GM21825 (cell line): ENCODE measurements around the gene RBM11.

Source experiments
- ATAC-seq: cut with Tn5 transposase; IDR thresholded peaks from one replicate; pipeline ENCODE4 v1.9.1; 2021; ENCODE audit warnings: mild to moderate bottlenecking, moderate library complexity; ENCODE audit not compliant: unreplicated experiment

Gene RBM11

GRCh38 chr21:14270631-14271030, 54.7 kb downstream of the RBM11 start:
- no peak for ATAC-seq

DNA sequence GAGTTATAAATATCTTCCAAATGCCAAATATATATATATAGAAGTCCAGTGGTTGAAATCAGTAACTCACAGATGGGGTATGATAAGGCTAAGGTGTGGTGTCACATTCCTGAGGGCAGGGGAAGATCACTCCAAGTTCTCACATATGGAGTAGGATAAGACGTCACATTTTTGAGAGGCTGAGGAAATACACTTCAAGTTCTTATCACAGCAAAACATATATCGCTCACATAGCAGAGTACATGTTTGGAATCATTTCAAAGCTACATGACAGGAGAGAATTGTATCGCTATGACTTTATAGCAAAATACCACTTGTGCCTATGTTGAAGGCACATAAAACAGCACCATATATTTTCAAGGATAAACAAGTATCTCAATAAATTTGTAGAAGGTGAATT, 55.1 kb downstream of the RBM11 start:
- no peak for ATAC-seq

DNA sequence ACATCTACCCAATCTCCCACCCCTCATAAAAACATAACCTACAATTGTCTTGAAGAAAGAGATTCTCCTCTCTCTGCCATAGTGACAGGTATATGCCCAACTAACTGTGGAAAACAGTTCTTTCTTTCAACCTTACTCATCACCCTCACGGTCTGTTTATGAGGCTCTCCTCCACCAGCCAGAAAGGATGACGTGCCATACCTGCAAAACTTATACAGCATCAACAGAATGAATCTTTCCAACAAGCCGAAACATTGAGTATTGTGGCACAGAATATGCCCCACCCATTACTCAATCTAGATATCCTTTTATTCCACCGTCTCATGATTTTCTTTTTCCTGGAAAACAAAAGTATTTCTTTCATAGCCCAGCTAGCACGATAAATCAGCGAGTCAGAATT, 55.7 kb downstream of the RBM11 start:
- no peak for ATAC-seq

GRCh38 chr21:14273736-14274538, 58.0 kb downstream of the RBM11 start:
- no peak for ATAC-seq

- no peak for ATAC-seq
Measured at GRCh38 chr21:14275702-14276205, 59.8 kb downstream of the RBM11 start.
